Spinal cord (tissue), 10 donors: ENCODE measurements around the gene BORCS6. TPM values are rescaled to one million over a fixed set of nuclear protein-coding genes. Genes with fewer than 3 reads are reported as not detected.
"Not testable (repeated sequence)": the region's sequence is repeated elsewhere in the genome, so short reads cannot be mapped to it uniquely, and the experiment has no call there.

Experiments
- DNase-seq, 6 donors: peaks; one replicate each; pipeline versions ENCODE4 v3.0.0 to v3.0.0-alpha.2; 2013 to 2015; ENCODE audit warnings: low spot score in 6 of 6, low read depth in 4 of 6
- H3K27ac ChIP-seq: one replicate; pipeline ENCODE4 v1.5.1; 2013; ENCODE audit warnings: low read depth, low read length, control low read depth
- H3K27me3 ChIP-seq: one replicate; pipeline ENCODE4 v1.6.1; 2013; ENCODE audit warnings: low read length; ENCODE audit not compliant: control insufficient read depth, insufficient read depth
- H3K36me3 ChIP-seq: one replicate; pipeline ENCODE4 v1.6.1; 2013; ENCODE audit warnings: low read length; ENCODE audit not compliant: control insufficient read depth, insufficient read depth
- H3K4me1 ChIP-seq: one replicate; pipeline ENCODE4 v1.6.1; 2013; ENCODE audit warnings: low read length; ENCODE audit not compliant: control insufficient read depth, insufficient read depth
- H3K4me3 ChIP-seq: one replicate; pipeline ENCODE4 v1.5.1; 2013; ENCODE audit warnings: low read depth, low read length, control low read depth
- H3K9me3 ChIP-seq: one replicate; pipeline ENCODE4 v1.6.1; 2013; ENCODE audit warnings: low read length; ENCODE audit not compliant: control insufficient read depth, insufficient read depth
- WGBS: methylation state at CpG from one replicate; pipeline ENCODE4 v1.1.5; 2013; ENCODE audit warnings: missing lambda C conversion rate; ENCODE audit not compliant: insufficient coverage; 5-methylcytosine and 5-hydroxymethylcytosine counted together
- polyA plus RNA-seq, 2 donors: library from polyadenylated mRNA; unstranded; fragments of 120-200 nt; gene quantifications; one replicate each; pipeline ENCODE4 v1.2.1, GENCODE V29; 2013; ENCODE audit not compliant: insufficient read length in 2 of 2
- total RNA-seq, 2 donors: library from RNA; depleted of rRNA in 1 of 2; stranded (reverse); fragments of 120-200 nt in 1 of 2; fragments of >200 nt in 1 of 2; gene quantifications; one replicate each; pipeline versions ENCODE4 v1.2.3 to v1.2.4, GENCODE V29; 2013 to 2014
- donor health status: healthy.

BORCS6 gene
- total and polyA plus RNA-seq, 4 donors: 3.7 to 6.8 (median 6.5) TPM

- H3K9me3 ChIP-seq: no peaks in the 10 kb centered on the region
- peaks cover 47% of the 10 kb centered on the region for H3K4me1 ChIP-seq
- peak overlapping the region; percentile 95 for H3K27ac ChIP-seq
- no peaks in the 10 kb centered on the region for H3K27me3 ChIP-seq
- 26% methylated on average over 11 of the region's 20 CpGs for WGBS
- H3K4me3 ChIP-seq: peak overlapping the region; percentile 55
- H3K36me3 ChIP-seq: peaks cover 34% of the 10 kb centered on the region
- peak in 3 of 6 donors; percentile 23 to 86 (median 78) for DNase-seq
These were observed 36.0 kb upstream of the BORCS6 start for GRCh38 chr17:8225813-8226535.

GRCh38 chr17:8224891-8225812 lies 35.2 kb upstream of the BORCS6 start:
- WGBS: 95% methylated on average over 22 of the region's 26 CpGs
- no peak for DNase-seq
- no peaks in the 10 kb centered on the region for H3K27me3 ChIP-seq
- no peaks in the 10 kb centered on the region for H3K9me3 ChIP-seq
- H3K4me1 ChIP-seq: peaks cover 49% of the 10 kb centered on the region
- no peak overlapping the region for H3K27ac ChIP-seq
- H3K36me3 ChIP-seq: peaks cover 27% of the 10 kb centered on the region
- no peak overlapping the region for H3K4me3 ChIP-seq

- H3K36me3 ChIP-seq: peaks cover 13% of the 10 kb centered on the region
These were observed 33.6 kb upstream of the BORCS6 start for GRCh38 chr17:8223356-8224126.

DNA sequence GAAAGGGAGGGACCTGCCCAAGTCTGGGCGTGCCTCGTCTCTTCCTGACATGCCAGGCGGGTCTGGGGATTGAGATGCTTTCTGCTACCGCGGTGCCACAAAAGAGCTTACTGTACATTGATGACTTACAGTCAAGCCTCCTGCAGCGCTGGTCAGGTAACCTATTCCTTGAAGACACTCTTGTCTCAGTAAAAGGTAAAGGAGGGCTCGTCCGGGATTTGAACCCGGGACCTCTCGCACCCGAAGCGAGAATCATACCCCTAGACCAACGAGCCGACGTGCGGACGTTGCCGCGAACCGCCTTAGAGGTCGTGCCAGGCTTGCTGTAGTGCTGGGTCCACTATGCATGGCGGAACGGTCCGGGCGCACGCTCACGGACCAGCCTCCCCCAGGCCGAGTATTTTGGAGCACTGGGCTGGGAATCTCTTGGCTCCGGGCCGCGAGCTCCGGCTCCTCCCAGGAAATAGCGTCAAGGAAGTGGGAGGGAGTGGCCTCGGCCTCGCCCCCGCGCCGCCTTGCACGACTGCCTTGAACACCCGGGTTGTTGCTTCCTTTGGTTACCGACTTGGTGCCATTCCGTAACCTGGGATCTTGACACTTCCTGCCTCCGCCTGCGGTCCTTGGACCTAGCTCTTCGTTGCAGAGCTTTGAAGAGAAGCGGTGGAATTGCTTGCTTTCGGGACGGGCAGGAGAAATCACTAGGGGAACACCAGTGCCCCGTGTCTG lies 32.8 kb upstream of the BORCS6 start:
- Histone ChIP-seq H3K4me3 (peak overlapping the region; percentile 92), H3K9me3 (no peaks in the 10 kb centered on the region), H3K36me3 (peaks cover 6% of the 10 kb centered on the region), H3K4me1 (peaks cover 49% of the 10 kb centered on the region), H3K27ac (peak overlapping the region; percentile 99), H3K27me3 (no peaks in the 10 kb centered on the region)
- WGBS: 0% methylated on average over 49 of the region's 49 CpGs
- DNase-seq: peak; percentile 79 to 97 (median 86)

More at GRCh38 chr17:8223356-8224126, 33.6 kb upstream of the BORCS6 start:
- no peaks in the 10 kb centered on the region for H3K27me3 ChIP-seq
- DNase-seq: peak in 3 of 6 donors; percentile 14 to 71 (median 70)
- peak overlapping the region; percentile 92 for H3K4me3 ChIP-seq
- under 1% methylated on average over 23 of the region's 27 CpGs for WGBS
- H3K4me1 ChIP-seq: peaks cover 50% of the 10 kb centered on the region
- no peaks in the 10 kb centered on the region for H3K9me3 ChIP-seq
- H3K27ac ChIP-seq: peak overlapping the region; percentile 99

GRCh38 chr17:8222380-8222629 lies 32.3 kb upstream of the BORCS6 start:
- Histone ChIP-seq H3K4me1 (peaks cover 44% of the 10 kb centered on the region), H3K27me3 (no peaks in the 10 kb centered on the region), H3K9me3 (no peaks in the 10 kb centered on the region), H3K4me3 (peak overlapping the region; percentile 92), H3K27ac (peak overlapping the region; percentile 99), H3K36me3 (peaks cover under 1% of the 10 kb centered on the region)
- WGBS: 1% methylated on average over 9 of the region's 9 CpGs
- no peak for DNase-seq

- H3K27ac ChIP-seq: peak overlapping the region; percentile 99
- WGBS: 0% methylated on average over 37 of the region's 40 CpGs
- H3K4me3 ChIP-seq: peak overlapping the region; percentile 92
- H3K9me3 ChIP-seq: no peaks in the 10 kb centered on the region
- peak; percentile 78 to 97 (median 92) for DNase-seq
- no peaks in the 10 kb centered on the region for H3K36me3 ChIP-seq
- no peaks in the 10 kb centered on the region for H3K27me3 ChIP-seq
- H3K4me1 ChIP-seq: peaks cover 40% of the 10 kb centered on the region
These were observed 31.8 kb upstream of the BORCS6 start for GRCh38 chr17:8221663-8222379.

DNA sequence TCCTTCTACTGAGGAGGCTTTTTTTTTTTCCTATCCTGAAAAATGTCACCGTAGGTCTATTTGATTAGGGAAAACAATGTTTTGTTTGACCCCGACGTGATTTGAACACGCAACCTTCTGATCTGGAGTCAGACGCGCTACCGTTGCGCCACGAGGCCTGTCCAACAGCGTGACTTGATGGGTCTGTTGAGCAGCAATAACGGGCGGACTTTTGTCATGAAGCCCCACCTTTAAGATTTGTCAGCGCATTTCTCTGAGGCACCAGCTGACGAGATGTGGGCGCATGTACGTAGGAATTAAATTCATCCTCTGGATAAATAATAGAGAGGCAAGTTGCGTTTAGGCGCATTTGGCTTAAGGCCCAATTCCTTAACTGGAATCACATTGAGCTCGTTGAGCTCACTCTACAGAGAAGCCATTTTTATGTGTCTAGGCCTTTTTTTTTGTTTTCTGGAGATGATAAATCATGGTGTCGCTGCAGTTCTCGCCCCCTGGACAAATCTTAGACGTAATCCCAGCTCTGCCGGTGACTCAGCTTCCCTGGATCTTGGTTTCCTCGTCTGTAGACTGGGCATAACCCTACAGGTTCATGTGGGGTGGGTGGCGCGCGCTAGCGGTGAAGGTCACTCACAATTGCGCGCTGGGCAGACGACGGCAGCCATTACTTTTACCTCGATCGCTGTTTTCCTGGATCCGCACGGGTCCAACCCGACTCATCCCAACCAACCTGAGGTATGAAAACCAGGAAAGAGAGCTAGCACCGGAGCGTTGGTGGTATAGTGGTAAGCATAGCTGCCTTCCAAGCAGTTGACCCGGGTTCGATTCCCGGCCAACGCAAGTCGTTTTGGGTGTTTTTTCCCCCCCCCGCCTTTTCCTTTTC lies 31.0 kb upstream of the BORCS6 start:
- peak; percentile 90 to 98 (median 96) for DNase-seq
- Histone ChIP-seq H3K9me3 (no peaks in the 10 kb centered on the region), H3K4me3 (peak overlapping the region; percentile 92), H3K27ac (peak overlapping the region; percentile 99), H3K36me3 (no peaks in the 10 kb centered on the region), H3K4me1 (peaks cover 36% of the 10 kb centered on the region), H3K27me3 (no peaks in the 10 kb centered on the region)
- WGBS: 0% methylated on average over 39 of the region's 45 CpGs

- H3K36me3 ChIP-seq, H3K9me3 ChIP-seq, H3K27ac ChIP-seq, H3K27me3 ChIP-seq, DNase-seq, H3K4me3 ChIP-seq: not testable (repeated sequence)
- peaks cover 13% of the 10 kb centered on the region for H3K4me1 ChIP-seq
- WGBS: 75% methylated on average over 5 of the region's 15 CpGs
These were observed 24.0 kb upstream of the BORCS6 start for GRCh38 chr17:8214000-8214399.
